Tibial artery (tissue), 4 donors: Measurements from ENCODE around the gene TPMT.

ENCODE experiments used
- DNase-seq, 2 donors: peaks; one replicate each; pipeline ENCODE4 v3.0.0-alpha.2; 2019
- H3K27ac ChIP-seq, 2 donors: fragments of 200-600 bp; sonication (generic) in 1 of 2; 1 replicate in 1 of 2; 2 replicates in 1 of 2; pipeline ENCODE4 v1.5.1; 2018 to 2019; ENCODE audit warnings: mild to moderate bottlenecking in 1 of 2
- H3K27me3 ChIP-seq, 2 donors: fragments of 200-600 bp; sonication (generic) in 1 of 2; one replicate each; pipeline versions ENCODE4 v1.5.1 to v1.6.0; 2016 to 2019
- H3K36me3 ChIP-seq, 3 donors: fragments of 200-600 bp; sonication (generic) in 2 of 3; one replicate each; pipeline ENCODE4 v1.5.1; 2016 to 2019; ENCODE audit warnings: mild to moderate bottlenecking in 2 of 3
- H3K4me1 ChIP-seq, 4 donors: fragments of 200-600 bp; sonication (generic) in 2 of 4; 1 replicate in 3 of 4; 2 replicates in 1 of 4; pipeline ENCODE4 v1.5.1; 2016 to 2019
- H3K4me3 ChIP-seq, 2 donors: fragments of 200-600 bp; sonication (generic) in 1 of 2; 1 replicate in 1 of 2; 2 replicates in 1 of 2; pipeline ENCODE4 v1.5.1; 2018 to 2019; ENCODE audit warnings: mild to moderate bottlenecking in 2 of 2
- H3K9me3 ChIP-seq, 3 donors: fragments of 200-600 bp; sonication (generic) in 1 of 3; one replicate each; pipeline ENCODE4 v1.5.1; 2016 to 2019
- CTCF ChIP-seq, 2 experiments: fragments of 200-600 bp in 1 of 2; fragments of 450-650 bp in 1 of 2; IDR thresholded peaks; one replicate each; pipeline ENCODE4 v1.5.1; 2017 to 2019; ENCODE audit warnings: antibody characterized with exemption in 2 of 2, mild to moderate bottlenecking in 1 of 2, moderate library complexity in 1 of 2
- intact Hi-C: fragments of 100-400 bp; cut with DNase I; formaldehyde crosslinking; loops from one replicate; pipeline ENCODE4 v1.15.0; 2023; ENCODE audit warnings: low total_unique reads

Gene TPMT

GRCh38 chr6:18148304-18149025 is 6.4 kb downstream of the TPMT start:
- DNase-seq: no peak
- Histone ChIP-seq H3K36me3 (peaks cover 0 to 5% (median 4%) of the 10 kb centered on the region in 3 donors), H3K27me3 (no peaks in the 10 kb centered on the region), H3K27ac (no peak overlapping the region), H3K9me3 (no peaks in the 10 kb centered on the region), H3K4me1 (peaks cover 0 to under 1% (median 0%) of the 10 kb centered on the region in 4 donors), H3K4me3 (no peak overlapping the region)
- intact Hi-C loops: no loop called here
- no peak for TF ChIP-seq CTCF (IDR thresholded peaks at IDR 0.05)

GRCh38 chr6:18147616-18148015 is 7.3 kb downstream of the TPMT start:
- no peak overlapping the region for H3K27ac ChIP-seq
- DNase-seq: no peak
- no peak for TF ChIP-seq CTCF (IDR thresholded peaks at IDR 0.05)
- no peaks in the 10 kb centered on the region for H3K27me3 ChIP-seq
- no peaks in the 10 kb centered on the region for H3K9me3 ChIP-seq
- intact Hi-C loops: no loop called here
- no peak overlapping the region for H3K4me3 ChIP-seq
- H3K36me3 ChIP-seq: peaks cover 0 to 12% (median 11%) of the 10 kb centered on the region in 3 donors
- H3K4me1 ChIP-seq: no peaks in the 10 kb centered on the region

- Histone ChIP-seq H3K9me3 (no peaks in the 10 kb centered on the region), H3K27ac (no peak overlapping the region), H3K27me3 (no peaks in the 10 kb centered on the region), H3K4me1 (no peaks in the 10 kb centered on the region), H3K36me3 (peaks cover 3 to 17% (median 16%) of the 10 kb centered on the region in 3 donors), H3K4me3 (no peak overlapping the region)
- no peak for DNase-seq
- intact Hi-C loops: no loop called here
- no peak for TF ChIP-seq CTCF (IDR thresholded peaks at IDR 0.05)
Observed at GRCh38 chr6:18147160-18147559, 7.7 kb downstream of the TPMT start.

GRCh38 chr6:18142591-18142861 is 12.4 kb downstream of the TPMT start:
- Histone ChIP-seq H3K27ac (no peak overlapping the region), H3K9me3 (no peaks in the 10 kb centered on the region), H3K4me3 (no peak overlapping the region), H3K4me1 (no peaks in the 10 kb centered on the region), H3K36me3 (peaks cover 19 to 56% (median 31%) of the 10 kb centered on the region in 3 donors), H3K27me3 (no peaks in the 10 kb centered on the region)
- intact Hi-C loops: no loop called here
- TF ChIP-seq CTCF (IDR thresholded peaks at IDR 0.05): no peak
- DNase-seq: no peak

- intact Hi-C loops: no loop called here
- no peak for DNase-seq
- peaks cover 22 to 58% (median 31%) of the 10 kb centered on the region in 3 donors for H3K36me3 ChIP-seq
Observed at GRCh38 chr6:18141805-18142590, 12.9 kb downstream of the TPMT start.

More at GRCh38 chr6:18141805-18142590, 12.9 kb downstream of the TPMT start:
- no peak overlapping the region for H3K27ac ChIP-seq
- no peak overlapping the region for H3K4me3 ChIP-seq
- no peak for TF ChIP-seq CTCF (IDR thresholded peaks at IDR 0.05)
- no peaks in the 10 kb centered on the region for H3K9me3 ChIP-seq
- no peaks in the 10 kb centered on the region for H3K27me3 ChIP-seq
- H3K4me1 ChIP-seq: no peaks in the 10 kb centered on the region
